Stimulated activated CD4-positive, alpha-beta T cell treated with anti-CD3 and anti-CD28 coated beads, TNF-alpha, amount 100 ng/mL, for 4 hours (primary cell): ENCODE measurements around the gene SLC45A1.

ENCODE experiments used
- DNase-seq, 3 experiments: peaks; one replicate each; pipeline ENCODE4 v3.0.0-alpha.2; 2020; ENCODE audit warnings: low read depth in 3 of 3

SLC45A1 gene

GRCh38 chr1:8311068-8311718 is 6.7 kb upstream of the SLC45A1 start:
- no peak for DNase-seq

GRCh38 chr1:8312235-8313218 is 5.4 kb upstream of the SLC45A1 start:
- DNase-seq, result no peak

- no peak for DNase-seq
These were observed 4.7 kb upstream of the SLC45A1 start for GRCh38 chr1:8313231-8313630.

- peak in 2 of 3 experiments; percentile 11 to 21 for DNase-seq
These were observed 3.3 kb upstream of the SLC45A1 start for GRCh38 chr1:8314346-8315280.

- no peak for DNase-seq
These were observed 2.1 kb upstream of the SLC45A1 start for GRCh38 chr1:8315573-8316475.

GRCh38 chr1:8318436-8318835 is 522 bp downstream of the SLC45A1 start:
- no peak for DNase-seq

GRCh38 chr1:8321612-8322011 is 3.7 kb downstream of the SLC45A1 start:
- no peak for DNase-seq

- no peak for DNase-seq
These were observed 5.8 kb downstream of the SLC45A1 start for GRCh38 chr1:8323706-8324105.

GRCh38 chr1:8324176-8324810 is 6.4 kb downstream of the SLC45A1 start:
- no peak for DNase-seq

GRCh38 chr1:8325771-8326170 is 7.9 kb downstream of the SLC45A1 start:
- DNase-seq, result no peak

- DNase-seq, result no peak
These were observed 8.4 kb downstream of the SLC45A1 start for GRCh38 chr1:8326265-8326664.

GRCh38 chr1:8328271-8328670 is 10.4 kb downstream of the SLC45A1 start:
- no peak for DNase-seq

- DNase-seq, result no peak
These were observed 11.5 kb downstream of the SLC45A1 start for GRCh38 chr1:8329439-8329838.

GRCh38 chr1:8329858-8330257 is 11.9 kb downstream of the SLC45A1 start:
- no peak for DNase-seq

- no peak for DNase-seq
These were observed 12.6 kb downstream of the SLC45A1 start for GRCh38 chr1:8330271-8331125.

- DNase-seq, result no peak
These were observed 14.9 kb downstream of the SLC45A1 start for GRCh38 chr1:8332806-8333205.

- no peak for DNase-seq
These were observed 15.5 kb downstream of the SLC45A1 start for GRCh38 chr1:8333246-8333987.

GRCh38 chr1:8334106-8334851 is 16.4 kb downstream of the SLC45A1 start:
- no peak for DNase-seq
